Tibial artery (tissue), 4 donors: ENCODE results near the gene MUL1.

Experiments
- DNase-seq, 2 donors: peaks; one replicate each; pipeline ENCODE4 v3.0.0-alpha.2; 2019
- H3K27ac ChIP-seq, 2 donors: fragments of 200-600 bp; sonication (generic) in 1 of 2; 1 replicate in 1 of 2; 2 replicates in 1 of 2; pipeline ENCODE4 v1.5.1; 2018 to 2019; ENCODE audit warnings: mild to moderate bottlenecking in 1 of 2
- H3K27me3 ChIP-seq, 2 donors: fragments of 200-600 bp; sonication (generic) in 1 of 2; one replicate each; pipeline versions ENCODE4 v1.5.1 to v1.6.0; 2016 to 2019
- H3K36me3 ChIP-seq, 3 donors: fragments of 200-600 bp; sonication (generic) in 2 of 3; one replicate each; pipeline ENCODE4 v1.5.1; 2016 to 2019; ENCODE audit warnings: mild to moderate bottlenecking in 2 of 3
- H3K4me1 ChIP-seq, 4 donors: fragments of 200-600 bp; sonication (generic) in 2 of 4; 1 replicate in 3 of 4; 2 replicates in 1 of 4; pipeline ENCODE4 v1.5.1; 2016 to 2019
- H3K4me3 ChIP-seq, 2 donors: fragments of 200-600 bp; sonication (generic) in 1 of 2; 1 replicate in 1 of 2; 2 replicates in 1 of 2; pipeline ENCODE4 v1.5.1; 2018 to 2019; ENCODE audit warnings: mild to moderate bottlenecking in 2 of 2
- H3K9me3 ChIP-seq, 3 donors: fragments of 200-600 bp; sonication (generic) in 1 of 3; one replicate each; pipeline ENCODE4 v1.5.1; 2016 to 2019
- CTCF ChIP-seq, 2 experiments: fragments of 200-600 bp in 1 of 2; fragments of 450-650 bp in 1 of 2; IDR thresholded peaks; one replicate each; pipeline ENCODE4 v1.5.1; 2017 to 2019; ENCODE audit warnings: antibody characterized with exemption in 2 of 2, mild to moderate bottlenecking in 1 of 2, moderate library complexity in 1 of 2
- intact Hi-C: fragments of 100-400 bp; cut with DNase I; formaldehyde crosslinking; loops from one replicate; pipeline ENCODE4 v1.15.0; 2023; ENCODE audit warnings: low total_unique reads

Gene MUL1

GRCh38 chr1:20470194-20470593 is 37.8 kb downstream of the MUL1 start:
- no peak overlapping the region for H3K4me3 ChIP-seq
- H3K36me3 ChIP-seq = no peaks in the 10 kb centered on the region
- no peak for DNase-seq
- peaks cover 0 to 64% of the 10 kb centered on the region in 2 donors for H3K27me3 ChIP-seq
- no peak for TF ChIP-seq CTCF (IDR thresholded peaks at IDR 0.05)
- H3K9me3 ChIP-seq = no peaks in the 10 kb centered on the region
- no peak overlapping the region for H3K27ac ChIP-seq
- intact Hi-C loops = no loop called here
- H3K4me1 ChIP-seq = no peaks in the 10 kb centered on the region

GRCh38 chr1:20469406-20470076 is 38.4 kb downstream of the MUL1 start:
- H3K36me3 ChIP-seq = no peaks in the 10 kb centered on the region
- H3K27ac ChIP-seq = no peak overlapping the region
- H3K9me3 ChIP-seq = no peaks in the 10 kb centered on the region
- H3K4me1 ChIP-seq = no peaks in the 10 kb centered on the region
- peaks cover 0 to 64% of the 10 kb centered on the region in 2 donors for H3K27me3 ChIP-seq
- intact Hi-C loops = no loop called here
- no peak overlapping the region for H3K4me3 ChIP-seq
- TF ChIP-seq CTCF (IDR thresholded peaks at IDR 0.05) = no peak
- DNase-seq = no peak

- Histone ChIP-seq H3K4me1 (no peaks in the 10 kb centered on the region), H3K27ac (no peak overlapping the region), H3K36me3 (no peaks in the 10 kb centered on the region), H3K9me3 (no peaks in the 10 kb centered on the region), H3K27me3 (peaks cover 0 to 43% of the 10 kb centered on the region in 2 donors), H3K4me3 (no peak overlapping the region)
- intact Hi-C loops = no loop called here
- no peak for TF ChIP-seq CTCF (IDR thresholded peaks at IDR 0.05)
- no peak for DNase-seq
Measured at GRCh38 chr1:20466273-20466672, 41.7 kb downstream of the MUL1 start.

GRCh38 chr1:20465187-20465586 is 42.8 kb downstream of the MUL1 start:
- H3K27ac ChIP-seq = no peak overlapping the region
- TF ChIP-seq CTCF (IDR thresholded peaks at IDR 0.05) = no peak
- H3K4me1 ChIP-seq = no peaks in the 10 kb centered on the region
- no peaks in the 10 kb centered on the region for H3K9me3 ChIP-seq
- no peak for DNase-seq
- intact Hi-C loops = no loop called here
- no peak overlapping the region for H3K4me3 ChIP-seq
- no peaks in the 10 kb centered on the region for H3K36me3 ChIP-seq
- peaks cover 0 to 44% of the 10 kb centered on the region in 2 donors for H3K27me3 ChIP-seq

GRCh38 chr1:20463502-20463901 is 44.4 kb downstream of the MUL1 start:
- peaks cover 0 to 46% of the 10 kb centered on the region in 2 donors for H3K27me3 ChIP-seq
- no peaks in the 10 kb centered on the region for H3K4me1 ChIP-seq
- no peaks in the 10 kb centered on the region for H3K36me3 ChIP-seq
- DNase-seq = no peak
- no peak overlapping the region for H3K27ac ChIP-seq
- no peaks in the 10 kb centered on the region for H3K9me3 ChIP-seq
- no peak for TF ChIP-seq CTCF (IDR thresholded peaks at IDR 0.05)
- H3K4me3 ChIP-seq = no peak overlapping the region
- intact Hi-C loops = no loop called here

GRCh38 chr1:20462397-20462796 is 45.6 kb downstream of the MUL1 start:
- no peaks in the 10 kb centered on the region for H3K9me3 ChIP-seq
- TF ChIP-seq CTCF (IDR thresholded peaks at IDR 0.05) = no peak
- H3K4me3 ChIP-seq = no peak overlapping the region
- no peak for DNase-seq
- H3K4me1 ChIP-seq = no peaks in the 10 kb centered on the region
- no peaks in the 10 kb centered on the region for H3K36me3 ChIP-seq
- intact Hi-C loops = no loop called here
- peaks cover 0 to 45% of the 10 kb centered on the region in 2 donors for H3K27me3 ChIP-seq
- H3K27ac ChIP-seq = no peak overlapping the region
